ENCODE data around the gene STARD13.
"Not testable (repeated sequence)": the region's sequence is repeated elsewhere in the genome, so short reads cannot be mapped to it uniquely, and the experiment has no call there.

The STARD13 gene

GRCh38 chr13:33181264-33181663, 104.3 kb downstream of the STARD13 start:
- in situ Hi-C loops (cut with HindIII; ENCODE audit: low pct_ligation_motif_present, low sequenced_read_pairs) = no loop called here
- Histone ChIP-seq H3K36me3 (replicated peaks) (peaks cover 20% of the 10 kb centered on the region), H3K4me3 (ENCODE audit: low read depth, low read length) (no peak overlapping the region), H3K27me3 (replicated peaks) (no peaks in the 10 kb centered on the region), H3K27ac (no peak overlapping the region)
- no peak for DNase-seq
- no peak for TF ChIP-seq CTCF (IDR thresholded peaks at IDR 0.05; ENCODE audit: low read depth, low read length, missing control alignments)

GRCh38 chr13:33180122-33180804, 105.3 kb downstream of the STARD13 start:
- in situ Hi-C loops (cut with HindIII; ENCODE audit: low pct_ligation_motif_present, low sequenced_read_pairs) = no loop called here
- TF ChIP-seq CTCF (IDR thresholded peaks at IDR 0.05; ENCODE audit: low read depth, low read length, missing control alignments) = no peak
- no peak for DNase-seq
- no peak overlapping the region for H3K4me3 ChIP-seq (ENCODE audit: low read depth, low read length)
- H3K27me3 ChIP-seq (replicated peaks) = no peaks in the 10 kb centered on the region
- peaks cover 22% of the 10 kb centered on the region for H3K36me3 ChIP-seq (replicated peaks)
- H3K27ac ChIP-seq = no peak overlapping the region

- in situ Hi-C loops (cut with HindIII; ENCODE audit: low pct_ligation_motif_present, low sequenced_read_pairs) = no loop called here
- DNase-seq = no peak
- Histone ChIP-seq H3K4me3 (ENCODE audit: low read depth, low read length) (no peak overlapping the region), H3K27ac (no peak overlapping the region), H3K27me3 (replicated peaks) (no peaks in the 10 kb centered on the region), H3K36me3 (replicated peaks) (peaks cover 27% of the 10 kb centered on the region)
- no peak for TF ChIP-seq CTCF (IDR thresholded peaks at IDR 0.05; ENCODE audit: low read depth, low read length, missing control alignments)
Observed at GRCh38 chr13:33179463-33179862, 106.1 kb downstream of the STARD13 start.

- no peaks in the 10 kb centered on the region for H3K27me3 ChIP-seq (replicated peaks)
- H3K36me3 ChIP-seq (replicated peaks) = peaks cover 26% of the 10 kb centered on the region
- no peak overlapping the region for H3K27ac ChIP-seq
- DNase-seq = no peak
- no peak for TF ChIP-seq CTCF (IDR thresholded peaks at IDR 0.05; ENCODE audit: low read depth, low read length, missing control alignments)
- in situ Hi-C loops (cut with HindIII; ENCODE audit: low pct_ligation_motif_present, low sequenced_read_pairs) = no loop called here
- H3K4me3 ChIP-seq (ENCODE audit: low read depth, low read length) = no peak overlapping the region
Observed at GRCh38 chr13:33178209-33178840, 107.2 kb downstream of the STARD13 start.

GRCh38 chr13:33177340-33178208, 108.0 kb downstream of the STARD13 start:
- H3K36me3 ChIP-seq (replicated peaks) = peaks cover 24% of the 10 kb centered on the region
- H3K27ac ChIP-seq; H3K27me3 ChIP-seq (replicated peaks); DNase-seq; H3K4me3 ChIP-seq (ENCODE audit: low read depth, low read length); in situ Hi-C loops (cut with HindIII; ENCODE audit: low pct_ligation_motif_present, low sequenced_read_pairs): not testable (repeated sequence)

GRCh38 chr13:33176526-33176925, 109.0 kb downstream of the STARD13 start:
- no peak for DNase-seq
- no peak for TF ChIP-seq CTCF (IDR thresholded peaks at IDR 0.05; ENCODE audit: low read depth, low read length, missing control alignments)
- in situ Hi-C loops (cut with HindIII; ENCODE audit: low pct_ligation_motif_present, low sequenced_read_pairs) = no loop called here
- no peak overlapping the region for H3K27ac ChIP-seq
- no peaks in the 10 kb centered on the region for H3K27me3 ChIP-seq (replicated peaks)
- H3K36me3 ChIP-seq (replicated peaks) = peaks cover 29% of the 10 kb centered on the region
- no peak overlapping the region for H3K4me3 ChIP-seq (ENCODE audit: low read depth, low read length)
